WERI-Rb-1 (cell line): Measurements from ENCODE around the gene SHC2.
"Not testable (repeated sequence)": the region's sequence is repeated elsewhere in the genome, so short reads cannot be mapped to it uniquely, and the experiment has no call there.

Experiments used
- DNase-seq: peaks from one replicate; pipeline ENCODE4 v3.0.0-alpha.2; 2020
- H3K27ac ChIP-seq: fragments of 250-450 bp; sonication (Bioruptor Pico); 2 replicates; pipeline ENCODE4 v1.5.1; 2020; ENCODE audit warnings: mild to moderate bottlenecking, moderate library complexity
- H3K27me3 ChIP-seq: fragments of 250-450 bp; sonication (Bioruptor Pico); 2 replicates; pipeline ENCODE4 v1.5.1; 2021; ENCODE audit warnings: mild to moderate bottlenecking, low read depth, moderate library complexity; ENCODE audit not compliant: insufficient read depth, severe bottlenecking
- H3K36me3 ChIP-seq: fragments of 250-450 bp; sonication (Bioruptor Pico); 2 replicates; pipeline ENCODE4 v1.5.1; 2020; ENCODE audit warnings: mild to moderate bottlenecking, moderate library complexity
- H3K4me3 ChIP-seq: 2 replicates; pipeline ENCODE4 v1.5.1; 2011; ENCODE audit warnings: low read depth, mild to moderate bottlenecking, control low read depth, low read length
- H3K9me3 ChIP-seq: fragments of 250-450 bp; sonication (Bioruptor Pico); 2 replicates; pipeline ENCODE4 v1.5.1; 2021; ENCODE audit warnings: mild to moderate bottlenecking, moderate library complexity; ENCODE audit not compliant: severe bottlenecking
- TF ChIP-seq, protein P1 (sequence below): IDR thresholded peaks from 2 replicates; pipeline ENCODE4 v1.5.1; 2011; ENCODE audit warnings: low read depth, mild to moderate bottlenecking, control low read depth, inconsistent platforms, low read length

Gene SHC2

DNA sequence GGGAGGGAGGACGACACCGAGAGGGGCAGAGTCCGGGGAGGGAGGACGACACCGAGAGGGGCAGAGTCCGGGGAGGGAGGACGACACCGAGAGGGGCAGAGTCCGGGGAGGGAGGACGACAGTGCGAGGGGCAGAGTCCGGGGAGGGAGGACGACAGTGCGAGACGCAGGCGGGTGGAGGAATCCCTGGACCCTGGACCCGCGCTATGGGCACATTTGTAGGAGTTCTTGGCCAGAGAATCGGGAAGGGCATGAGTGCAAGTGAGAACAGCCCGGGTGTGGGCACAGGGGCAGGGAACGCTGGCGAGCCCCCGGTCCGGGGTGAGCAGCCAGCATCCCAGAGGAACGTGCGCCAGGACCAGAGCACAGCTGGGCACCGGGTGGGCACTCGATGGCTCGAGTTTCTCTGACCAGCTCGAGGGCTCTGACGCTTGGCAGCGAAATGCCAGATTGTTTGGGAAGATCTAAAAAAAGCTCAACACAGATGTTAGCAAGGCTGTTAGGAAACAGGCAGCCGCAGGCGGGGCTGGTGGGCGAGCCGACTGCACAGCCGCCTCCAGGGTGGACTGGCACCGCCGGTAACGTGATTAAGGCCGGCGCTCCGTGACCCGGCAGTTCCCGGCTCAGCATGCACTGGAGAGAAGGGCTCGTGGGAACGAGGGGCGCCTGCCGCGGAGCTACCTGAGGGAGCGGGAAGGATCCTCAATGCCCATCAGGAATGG, 33.9 kb downstream of the SHC2 start:
- Histone ChIP-seq H3K27ac (no peak overlapping the region), H3K9me3 (no peaks in the 10 kb centered on the region), H3K36me3 (peaks cover 5% of the 10 kb centered on the region), H3K4me3 (no peak overlapping the region), H3K27me3 (no peaks in the 10 kb centered on the region)
- no peak for DNase-seq
- TF ChIP-seq, protein P1, sequence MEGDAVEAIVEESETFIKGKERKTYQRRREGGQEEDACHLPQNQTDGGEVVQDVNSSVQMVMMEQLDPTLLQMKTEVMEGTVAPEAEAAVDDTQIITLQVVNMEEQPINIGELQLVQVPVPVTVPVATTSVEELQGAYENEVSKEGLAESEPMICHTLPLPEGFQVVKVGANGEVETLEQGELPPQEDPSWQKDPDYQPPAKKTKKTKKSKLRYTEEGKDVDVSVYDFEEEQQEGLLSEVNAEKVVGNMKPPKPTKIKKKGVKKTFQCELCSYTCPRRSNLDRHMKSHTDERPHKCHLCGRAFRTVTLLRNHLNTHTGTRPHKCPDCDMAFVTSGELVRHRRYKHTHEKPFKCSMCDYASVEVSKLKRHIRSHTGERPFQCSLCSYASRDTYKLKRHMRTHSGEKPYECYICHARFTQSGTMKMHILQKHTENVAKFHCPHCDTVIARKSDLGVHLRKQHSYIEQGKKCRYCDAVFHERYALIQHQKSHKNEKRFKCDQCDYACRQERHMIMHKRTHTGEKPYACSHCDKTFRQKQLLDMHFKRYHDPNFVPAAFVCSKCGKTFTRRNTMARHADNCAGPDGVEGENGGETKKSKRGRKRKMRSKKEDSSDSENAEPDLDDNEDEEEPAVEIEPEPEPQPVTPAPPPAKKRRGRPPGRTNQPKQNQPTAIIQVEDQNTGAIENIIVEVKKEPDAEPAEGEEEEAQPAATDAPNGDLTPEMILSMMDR, result no peak

DNA sequence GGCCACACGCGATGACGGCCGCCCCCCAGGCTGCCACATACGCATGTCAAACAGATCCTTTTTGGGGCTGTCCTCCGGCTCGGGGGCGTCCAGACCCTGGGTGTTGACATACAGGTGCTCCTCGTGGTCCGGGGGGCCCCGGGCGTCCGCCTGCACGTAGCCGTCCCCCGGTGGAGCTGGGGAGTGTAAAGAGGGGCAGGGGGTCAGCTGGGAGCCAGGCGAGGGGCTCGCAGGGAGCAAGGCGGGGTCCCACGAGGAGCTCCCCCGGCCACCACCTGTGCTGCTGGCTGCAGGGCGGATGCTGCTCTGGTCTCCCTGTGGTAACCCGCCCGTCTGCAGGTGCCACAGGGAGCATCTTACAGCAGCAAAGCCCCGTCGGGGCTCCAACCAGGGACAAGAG, 35.8 kb downstream of the SHC2 start:
- DNase-seq, result no peak
- Histone ChIP-seq H3K27ac (no peak overlapping the region), H3K9me3 (no peaks in the 10 kb centered on the region), H3K27me3 (no peaks in the 10 kb centered on the region), H3K36me3 (peaks cover 3% of the 10 kb centered on the region; the same call in 1 of the 2 replicates), H3K4me3 (no peak overlapping the region)
- TF ChIP-seq, protein P1, result no peak

DNA sequence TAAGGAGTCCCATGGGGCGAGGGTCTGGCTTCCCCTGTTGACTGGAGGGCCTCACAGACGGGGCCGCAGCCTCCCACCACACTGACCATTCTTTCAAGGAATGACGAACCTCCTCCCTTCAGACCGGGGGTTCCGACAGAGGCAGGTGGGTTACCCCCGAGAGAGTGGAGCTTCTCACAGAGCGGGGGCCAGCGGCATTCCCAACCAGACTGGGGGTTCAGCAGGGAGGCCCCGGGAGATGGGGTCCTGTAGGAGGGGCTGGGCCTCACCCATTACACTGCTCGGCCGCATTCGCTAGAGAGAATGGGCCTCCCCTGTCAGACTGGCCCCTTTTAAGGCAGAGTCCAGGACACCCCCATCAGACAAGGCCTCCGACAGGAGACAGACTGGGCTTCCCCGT, 36.3 kb downstream of the SHC2 start:
- Histone ChIP-seq H3K36me3 (peaks cover 3% of the 10 kb centered on the region; the same call in 1 of the 2 replicates), H3K27me3 (no peaks in the 10 kb centered on the region), H3K27ac (no peak overlapping the region), H3K9me3 (no peaks in the 10 kb centered on the region), H3K4me3 (no peak overlapping the region)
- no peak for DNase-seq
- TF ChIP-seq, protein P1, result no peak

DNA sequence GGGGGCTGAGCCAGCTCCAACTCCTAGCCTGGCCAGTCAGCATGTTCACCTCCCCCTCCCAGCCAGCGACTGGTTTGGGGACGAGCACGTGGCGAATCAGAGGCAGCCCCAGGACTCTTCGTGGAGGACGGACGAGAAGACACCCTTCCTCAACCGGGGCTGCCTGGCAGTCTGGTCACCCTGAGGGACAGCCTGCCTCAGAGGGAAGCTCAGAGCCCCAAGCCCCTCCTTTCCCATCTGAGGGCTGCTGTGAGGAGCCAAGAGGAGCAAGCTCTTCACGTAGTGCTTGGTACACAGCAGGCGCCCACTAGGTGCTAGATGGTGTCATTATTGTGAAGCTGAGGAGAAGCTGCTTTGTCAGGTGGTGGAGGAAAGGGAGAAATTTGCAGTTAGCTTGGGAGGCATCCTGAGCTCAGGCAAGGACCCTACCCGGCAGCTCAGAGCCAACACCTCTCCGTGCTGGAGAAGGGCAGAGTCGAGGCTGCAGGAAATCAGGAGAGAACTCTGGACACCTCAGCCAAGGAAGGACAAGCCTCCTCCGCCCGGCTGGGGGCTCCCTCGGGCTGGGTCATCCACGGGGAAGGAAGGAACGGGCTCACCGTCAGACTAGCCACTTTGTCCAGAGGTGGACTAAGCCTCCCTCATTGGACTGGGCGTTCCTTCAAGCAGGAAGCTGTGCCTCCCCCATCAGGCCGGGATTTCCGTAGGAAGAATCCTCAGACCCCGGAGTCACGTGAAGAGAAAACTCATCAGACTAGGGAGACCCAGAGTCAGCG, 37.0 kb downstream of the SHC2 start:
- Histone ChIP-seq H3K9me3 (no peaks in the 10 kb centered on the region), H3K36me3 (peaks cover 3% of the 10 kb centered on the region; the same call in 1 of the 2 replicates), H3K27ac (no peak overlapping the region), H3K27me3 (no peaks in the 10 kb centered on the region), H3K4me3 (no peak overlapping the region)
- TF ChIP-seq, protein P1, result no peak
- DNase-seq, result no peak

DNA sequence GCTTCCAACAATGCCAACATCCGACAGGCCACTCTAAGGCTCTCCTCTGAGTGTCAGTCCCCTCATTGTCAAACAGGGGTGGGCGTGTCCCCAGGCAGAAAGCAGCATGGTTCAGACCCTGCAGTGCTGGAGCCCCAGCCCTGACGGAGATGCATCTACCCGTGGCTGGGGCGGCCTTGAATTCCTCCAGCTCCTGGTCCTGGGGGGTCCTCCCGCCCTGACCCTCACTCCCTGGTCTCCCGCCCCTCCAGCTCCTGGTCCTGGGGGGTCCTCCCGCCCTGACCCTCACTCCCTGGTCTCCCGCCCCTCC, 38.0 kb downstream of the SHC2 start:
- H3K36me3 ChIP-seq, DNase-seq, H3K27me3 ChIP-seq, H3K9me3 ChIP-seq, H3K4me3 ChIP-seq, H3K27ac ChIP-seq: not testable (repeated sequence)

DNA sequence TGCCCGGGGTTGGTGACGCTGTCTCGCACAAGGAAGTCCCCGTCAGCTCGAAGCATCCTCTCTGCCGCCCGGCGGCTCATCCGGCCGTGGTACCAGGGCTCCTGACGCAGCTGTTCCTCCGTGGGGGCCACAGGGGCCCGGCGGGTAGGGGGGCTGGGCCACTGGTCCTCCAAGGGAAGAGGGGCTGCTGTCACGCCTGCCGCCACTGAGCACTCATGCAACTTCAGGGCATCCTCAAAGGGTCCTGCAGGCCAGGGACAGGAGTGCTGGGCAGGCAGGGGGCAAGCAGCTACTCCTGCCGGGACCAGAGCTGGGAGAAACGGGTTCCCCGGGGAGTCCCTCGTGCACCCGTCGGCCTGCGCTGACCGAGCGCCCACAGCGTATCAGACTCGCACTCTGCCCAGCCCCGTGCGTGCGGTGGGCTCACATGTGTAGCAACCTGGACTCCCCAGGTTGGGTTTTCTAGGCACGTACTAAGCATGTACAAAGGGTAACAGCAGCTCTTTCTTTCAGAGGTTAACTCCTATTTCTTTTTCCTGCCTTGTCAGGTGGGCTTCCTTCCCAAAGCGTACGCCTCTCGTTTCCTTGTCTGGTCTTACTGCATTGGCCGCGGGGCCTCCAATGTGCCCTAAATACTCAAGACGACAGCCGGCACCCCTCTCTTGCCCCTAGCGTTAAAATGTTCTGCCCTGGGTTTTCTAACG, 38.5 kb downstream of the SHC2 start:
- H3K4me3 ChIP-seq, result no peak overlapping the region
- H3K27me3 ChIP-seq, result no peaks in the 10 kb centered on the region
- peaks cover 8% of the 10 kb centered on the region for H3K36me3 ChIP-seq
- no peak for DNase-seq
- TF ChIP-seq, protein P1, result no peak
- H3K9me3 ChIP-seq, result no peaks in the 10 kb centered on the region
- H3K27ac ChIP-seq, result no peak overlapping the region
